Esophagus muscularis mucosa (tissue), 4 donors: ENCODE results near the gene PGM2L1.

Source experiments
- CTCF ChIP-seq, 3 experiments: fragments of 200-600 bp in 2 of 3; fragments of 450-650 bp in 1 of 3; sonication (generic) in 2 of 3; IDR thresholded peaks; one replicate each; pipeline ENCODE4 v1.5.1; 2017 to 2019; ENCODE audit warnings: antibody characterized with exemption in 3 of 3, mild to moderate bottlenecking in 2 of 3, moderate library complexity in 1 of 3
- EP300 ChIP-seq: sonication (generic); formaldehyde crosslinking; IDR thresholded peaks from one replicate; pipeline ENCODE4 v1.6.1; 2017; ENCODE audit warnings: antibody characterized with exemption
- POLR2A ChIP-seq: fragments of 450-650 bp; IDR thresholded peaks from one replicate; pipeline ENCODE4 v1.6.1; 2017; ENCODE audit warnings: antibody characterized with exemption, moderate library complexity, mild to moderate bottlenecking, low read depth
- POLR2AphosphoS5 ChIP-seq, 2 donors: sonication (generic); formaldehyde crosslinking; IDR thresholded peaks; one replicate each; pipeline ENCODE4 v1.6.1; 2017; ENCODE audit warnings: antibody characterized with exemption in 2 of 2

- TF ChIP-seq CTCF (IDR thresholded peaks at IDR 0.05) (no peak), POLR2AphosphoS5 (IDR thresholded peaks at IDR 0.05) (no peak), POLR2A (no peak), EP300 (no peak)
These were observed 44.2 kb downstream of the PGM2L1 start for GRCh38 chr11:74354036-74354435.
